Measurements from ENCODE around the gene ZNF282.
"Not testable (repeated sequence)": the region's sequence is repeated elsewhere in the genome, so short reads cannot be mapped to it uniquely, and the experiment has no call there.

The ZNF282 gene

DNA sequence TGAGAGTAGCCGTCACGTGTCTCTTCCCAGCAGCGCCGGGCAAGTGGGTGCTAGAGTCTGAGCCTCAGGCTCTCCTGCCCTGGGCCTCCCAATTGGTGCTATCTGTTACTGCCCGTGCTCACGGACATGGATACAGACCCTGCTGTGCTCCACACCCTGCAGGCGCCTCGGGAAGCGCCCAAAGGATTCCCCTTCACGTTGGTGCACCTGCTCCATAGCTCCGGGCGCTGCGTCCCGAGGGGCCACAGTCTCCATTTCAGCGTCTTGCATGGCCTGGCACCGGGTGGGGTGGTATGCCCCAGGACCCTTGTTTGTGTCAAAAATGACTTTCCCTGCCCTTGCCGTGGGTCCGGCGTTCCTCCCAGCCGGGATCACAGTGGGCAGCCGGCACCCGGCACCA lies 30.3 kb downstream of the ZNF282 start:
- DNase-seq: no peak

DNA sequence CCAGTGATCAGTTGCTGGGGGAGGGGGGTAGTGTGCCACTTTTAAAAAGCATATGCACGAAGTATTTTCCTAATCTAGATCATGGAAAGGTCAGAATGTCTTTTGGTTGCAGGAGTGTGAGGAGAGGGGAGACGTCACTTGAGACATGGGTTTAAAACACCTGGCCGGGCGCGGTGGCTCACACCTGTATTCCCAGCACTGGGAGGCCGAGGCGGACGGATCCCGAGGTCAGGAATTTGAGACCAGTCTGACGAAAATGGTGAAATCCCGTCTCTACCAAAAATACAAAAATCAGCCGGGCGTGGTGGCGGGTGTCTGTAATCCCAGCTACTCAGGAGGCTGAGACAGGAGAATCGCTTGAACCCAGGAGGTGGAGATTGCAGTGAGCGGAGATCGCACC lies 31.0 kb downstream of the ZNF282 start:
- DNase-seq: not testable (repeated sequence)

DNA sequence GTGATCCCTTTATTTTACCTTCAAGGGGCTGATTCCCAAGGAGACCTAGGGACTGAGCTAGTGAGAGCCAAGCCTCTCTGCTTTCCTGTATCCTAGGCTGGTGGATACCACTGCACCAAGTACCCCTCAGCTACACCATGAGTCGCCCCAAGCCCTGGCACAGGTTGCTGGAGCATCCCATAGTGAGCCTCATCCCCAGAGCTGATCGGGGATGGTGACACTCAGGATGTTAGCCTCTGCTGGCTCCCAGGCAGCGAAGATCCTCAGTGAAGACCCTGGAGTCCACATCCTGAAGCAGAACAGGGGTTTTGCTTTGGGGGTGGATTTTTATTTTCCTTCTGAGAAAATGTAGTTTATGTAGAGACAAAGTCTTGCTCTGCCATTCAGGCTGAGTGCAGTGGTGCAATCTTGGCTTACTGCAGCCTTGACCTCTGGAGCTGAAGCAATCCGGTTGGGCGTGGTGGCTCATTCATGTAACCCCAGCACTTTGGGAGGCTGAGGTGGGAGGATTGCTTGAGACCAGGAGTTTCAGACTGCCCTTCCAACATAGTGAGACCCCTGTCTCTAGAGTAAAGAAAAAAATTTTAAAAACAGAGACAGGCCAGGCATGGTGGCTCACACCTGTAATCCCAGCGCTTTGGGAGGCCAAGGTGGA lies 31.6 kb downstream of the ZNF282 start:
- DNase-seq: no peak

DNA sequence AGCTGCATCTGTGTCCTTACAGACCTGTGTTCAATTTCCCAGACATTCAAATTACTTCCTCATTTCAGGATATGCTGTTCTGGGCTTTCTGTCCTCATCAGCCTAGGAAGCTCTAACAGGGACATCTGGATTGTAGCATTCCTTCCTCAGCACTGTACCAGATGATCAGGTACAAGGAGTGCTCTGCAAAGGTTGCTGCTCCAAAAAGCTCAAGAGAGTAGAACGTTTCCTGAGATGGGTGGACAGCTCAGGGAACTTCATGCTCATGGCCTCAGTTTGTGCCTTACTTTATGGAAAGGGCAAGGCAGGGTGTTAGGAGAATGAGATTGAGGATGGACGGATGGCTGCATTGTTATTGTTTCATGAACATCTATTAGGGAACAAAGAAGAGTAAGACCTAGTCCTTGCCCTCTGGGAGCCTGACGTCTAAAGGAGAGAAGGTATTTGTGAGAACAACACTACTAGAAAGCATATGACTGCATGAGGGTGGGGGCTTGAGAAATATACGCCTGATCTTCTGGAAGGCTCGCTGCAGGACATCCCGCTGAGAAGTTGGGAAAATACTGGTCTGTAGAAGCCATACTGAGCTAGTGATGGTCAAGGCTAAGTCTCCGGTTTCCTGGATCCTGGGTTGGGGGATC lies 33.6 kb downstream of the ZNF282 start:
- DNase-seq: no peak

DNA sequence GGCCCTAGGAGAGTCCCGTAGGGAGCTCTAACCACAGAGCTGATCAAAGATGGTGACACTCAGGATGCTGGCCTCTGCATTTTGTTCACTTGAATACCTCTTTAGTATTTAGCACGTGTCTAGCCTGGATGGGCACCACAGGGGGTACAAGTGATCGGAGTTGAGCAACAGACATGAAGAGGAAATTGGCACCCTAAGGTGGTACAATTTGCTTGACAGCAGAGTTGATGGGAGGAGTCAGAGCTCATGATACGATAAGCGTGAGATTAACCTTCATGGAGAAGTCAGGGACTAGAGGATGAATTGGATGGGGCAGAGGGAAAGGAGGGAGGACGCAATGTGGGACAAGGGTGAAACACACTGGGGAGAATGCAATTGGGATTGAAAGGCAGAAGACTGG lies 34.2 kb downstream of the ZNF282 start:
- no peak for DNase-seq

DNA sequence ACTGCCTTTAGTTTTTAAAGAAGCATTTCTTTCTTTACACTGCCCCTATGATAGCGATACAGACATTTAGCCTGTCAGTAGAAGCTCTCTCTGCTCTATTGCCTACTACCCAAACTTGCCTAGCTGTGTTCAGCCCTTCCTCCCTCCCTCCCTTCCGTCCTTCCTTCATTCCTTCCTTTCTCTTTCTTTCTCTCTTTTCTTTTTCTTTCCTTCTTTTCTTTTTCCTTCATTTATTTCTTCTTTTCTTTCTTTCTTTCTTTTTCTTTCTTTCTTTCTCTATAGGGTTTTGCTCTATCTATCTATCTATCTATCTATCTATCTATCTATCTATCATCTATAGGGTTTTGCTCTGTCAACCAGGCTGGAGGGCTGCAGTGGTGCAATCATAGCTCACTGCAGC lies 37.0 kb downstream of the ZNF282 start:
- DNase-seq: no peak

DNA sequence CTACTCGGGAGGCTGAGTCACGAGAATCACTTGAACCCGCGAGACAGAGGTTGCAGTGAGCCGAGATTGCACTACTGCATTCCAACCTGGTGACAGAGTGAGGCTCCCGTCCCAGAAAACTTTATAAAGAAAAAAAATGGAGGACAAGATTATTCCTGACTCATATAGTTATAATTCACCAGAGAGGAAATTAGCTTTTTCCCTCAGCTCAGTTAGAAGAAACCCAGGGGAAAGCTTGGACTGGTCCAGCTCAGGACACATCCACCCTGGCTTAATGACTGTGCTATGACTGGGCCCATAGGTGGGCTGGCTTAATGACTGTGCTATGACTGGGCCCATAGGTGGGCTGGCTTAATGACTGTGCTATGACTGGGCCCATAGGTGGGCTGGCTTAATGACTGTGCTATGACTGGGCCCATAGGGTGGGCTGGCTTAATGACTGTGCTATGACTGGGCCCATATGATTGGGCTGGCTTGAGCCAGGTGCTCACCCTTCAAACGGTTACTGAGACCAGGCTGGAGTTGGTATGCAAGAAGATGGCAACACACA lies 38.4 kb downstream of the ZNF282 start:
- DNase-seq: not testable (repeated sequence)

DNA sequence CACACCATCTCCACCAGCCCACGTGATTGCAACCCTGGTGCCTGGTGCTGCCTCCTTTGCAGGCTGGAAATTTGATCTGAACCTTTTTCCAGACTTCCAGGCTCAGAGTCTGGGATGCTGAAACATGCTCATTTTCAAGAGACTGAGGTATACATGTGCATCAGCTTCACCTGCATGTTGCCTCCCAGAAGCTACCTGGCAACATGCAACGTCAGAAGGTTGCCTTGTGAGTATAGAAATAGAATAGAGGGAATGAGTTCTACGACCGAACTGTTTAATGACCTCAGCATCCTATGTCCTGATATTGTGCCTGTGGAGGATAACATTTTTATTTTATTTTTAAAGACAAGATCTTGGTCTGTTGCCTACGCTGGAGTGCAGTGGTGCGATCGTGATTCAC lies 42.2 kb downstream of the ZNF282 start:
- no peak for DNase-seq

DNA sequence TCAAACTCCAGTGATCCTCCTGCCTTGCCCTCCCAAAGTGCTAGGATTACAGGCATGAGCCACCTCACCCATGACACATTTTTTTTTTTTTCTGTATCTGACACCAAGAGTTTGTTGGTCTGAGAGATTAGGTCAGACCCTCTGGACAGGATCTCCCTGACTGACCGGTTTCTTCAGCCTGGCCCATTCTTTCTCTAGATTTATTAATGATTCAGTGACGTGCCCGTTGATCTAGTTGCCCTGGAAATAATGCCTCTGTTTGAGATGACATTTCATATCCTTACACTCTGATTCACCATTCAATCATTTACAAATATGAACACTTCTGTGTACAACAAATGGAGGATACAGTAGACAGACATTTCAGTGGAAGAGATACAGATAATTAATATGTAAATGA lies 42.7 kb downstream of the ZNF282 start:
- DNase-seq: no peak

DNA sequence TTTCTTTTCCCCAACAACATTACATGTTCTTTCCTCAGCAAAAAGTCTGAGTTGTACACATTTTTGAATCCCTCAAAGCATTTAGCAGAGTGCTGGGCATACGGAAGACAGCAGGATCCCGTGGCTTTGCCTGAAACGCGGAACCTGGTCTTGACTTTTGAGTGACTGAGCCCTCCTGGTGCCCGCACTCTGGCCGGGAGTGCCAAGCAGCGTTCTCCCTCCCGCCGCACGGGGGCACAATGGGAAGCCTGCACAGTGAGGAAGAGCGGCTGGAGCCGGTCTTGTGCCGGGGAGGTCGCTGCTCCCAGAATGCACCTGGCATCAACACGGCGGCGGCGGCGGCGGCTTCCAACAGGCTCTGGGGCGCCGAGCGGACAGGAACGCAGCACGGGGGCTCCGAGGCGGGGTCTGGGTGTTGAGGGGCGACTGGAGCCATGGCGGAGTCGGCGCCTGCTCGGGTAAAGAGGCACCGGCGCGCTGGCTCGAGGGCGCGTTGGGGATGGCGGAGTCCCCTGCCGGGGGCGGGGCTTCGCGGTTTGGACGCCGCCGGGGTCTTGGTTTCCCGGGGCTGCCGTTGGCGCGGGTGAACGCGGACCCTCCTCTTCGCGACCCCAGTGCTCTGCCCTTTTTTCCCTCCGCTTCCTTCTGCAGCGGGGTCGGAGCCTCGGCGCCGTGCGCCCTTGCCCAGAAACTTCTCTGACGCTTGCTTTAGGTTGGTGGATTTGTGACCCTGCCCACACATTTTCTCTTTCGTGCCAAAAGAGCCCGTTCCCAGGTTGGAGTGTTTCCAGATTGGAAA lies 44.2 kb downstream of the ZNF282 start, which contains the start of gene ZNF212:
TSS of gene ZNF212 (plus strand) at position 307 of the 799 bp plus-strand sequence. CDS start at position 435, 128 bp downstream.
- peak; percentile 95 for DNase-seq

DNA sequence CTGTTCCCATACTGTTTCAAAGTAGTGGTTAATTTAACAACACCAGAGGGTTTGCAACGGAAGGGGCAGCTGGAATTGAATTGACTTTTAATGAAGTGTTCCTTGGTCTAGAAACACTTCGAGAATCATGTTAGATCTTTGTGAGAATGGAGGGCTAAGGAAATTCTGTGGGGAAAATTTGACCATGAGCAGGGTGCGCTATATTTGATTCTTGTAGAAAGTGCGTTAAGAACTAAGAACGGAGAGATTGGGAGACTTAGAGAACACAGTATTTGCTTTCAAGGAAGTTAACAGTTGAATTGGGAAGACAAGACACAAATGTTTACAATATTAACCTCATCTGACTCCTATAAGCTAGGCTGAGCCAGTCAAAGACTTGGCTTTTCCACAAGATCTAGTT lies 45.3 kb downstream of the ZNF282 start:
- DNase-seq: no peak

DNA sequence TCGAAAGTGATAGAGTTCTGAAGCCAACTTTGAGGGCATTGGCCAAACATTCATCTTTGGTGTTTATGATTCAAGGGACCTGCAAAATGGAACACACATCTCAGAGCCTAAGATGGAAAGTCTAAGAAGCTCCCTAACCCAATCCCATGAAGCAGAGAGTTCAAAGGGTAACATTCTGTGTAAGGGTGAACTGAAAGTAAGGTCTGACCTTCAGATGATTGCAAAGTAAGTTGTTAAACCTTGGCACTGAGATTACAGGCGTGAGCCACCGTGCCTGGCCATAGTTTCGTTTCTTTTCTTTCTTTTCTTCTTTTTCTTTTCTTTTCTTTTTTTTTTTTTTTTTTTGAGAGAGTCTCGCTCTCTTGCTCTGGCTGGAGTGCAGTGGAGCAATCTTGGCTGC lies 46.4 kb downstream of the ZNF282 start:
- DNase-seq: no peak

DNA sequence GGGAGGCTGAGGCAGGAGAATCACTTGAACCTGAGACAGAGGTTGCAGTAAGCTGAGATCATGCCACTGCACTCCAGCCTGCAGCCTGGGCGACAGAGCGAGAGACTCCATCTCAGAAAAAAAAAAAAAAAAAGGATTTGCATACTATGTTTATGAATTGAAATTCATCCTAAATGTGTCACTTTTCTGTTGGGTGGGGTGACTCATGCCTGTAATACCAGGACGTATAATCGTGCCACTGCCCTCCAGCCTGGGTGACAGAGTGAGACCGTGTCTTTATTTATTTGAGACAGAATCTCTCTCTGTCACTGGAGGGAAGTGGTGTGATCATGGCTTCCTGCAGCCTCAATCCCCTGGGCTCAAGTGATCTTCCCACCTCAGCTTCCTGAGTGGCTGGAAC lies 49.9 kb downstream of the ZNF282 start:
- peak; percentile 80 for DNase-seq

DNA sequence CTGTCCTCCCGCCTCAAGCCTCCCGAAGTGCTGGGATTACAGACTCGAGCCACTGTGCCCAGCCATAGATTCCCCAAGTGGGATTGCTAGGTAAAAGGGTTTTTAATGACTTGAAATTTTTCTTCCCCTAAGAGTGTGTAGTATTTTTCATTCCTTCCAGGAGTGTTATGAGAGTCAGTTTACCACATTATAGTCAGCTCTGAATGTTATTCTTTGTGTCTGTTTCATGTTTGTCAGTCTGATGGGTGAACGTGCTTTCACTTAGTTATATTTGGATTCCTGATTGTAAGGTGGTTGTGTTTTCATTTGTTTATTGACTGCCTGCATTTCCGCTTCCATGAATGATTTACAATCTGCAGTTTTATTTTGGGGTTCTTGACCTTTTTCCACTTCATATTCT lies 50.4 kb downstream of the ZNF282 start:
- DNase-seq: peak; percentile 53

DNA sequence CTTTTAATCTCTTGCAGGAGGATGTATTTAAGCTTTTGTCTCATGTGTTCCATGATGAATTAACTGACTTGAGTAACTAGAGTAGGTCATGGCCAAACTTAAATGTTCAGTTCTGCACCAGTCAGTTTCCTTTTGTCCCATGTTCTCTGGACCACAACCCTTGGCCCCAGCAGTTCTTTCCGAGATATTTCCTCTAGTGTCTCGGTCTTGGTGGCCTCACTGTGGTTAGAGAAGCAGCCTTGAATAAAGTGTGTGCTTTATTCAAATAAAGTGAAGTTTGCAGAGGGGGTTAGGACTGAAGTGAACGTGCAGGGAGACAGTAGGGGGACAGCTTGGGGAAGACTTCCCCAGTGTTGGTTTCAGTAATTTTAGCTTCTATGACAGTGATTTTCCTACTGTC lies 53.4 kb downstream of the ZNF282 start:
- DNase-seq: peak; percentile 29

DNA sequence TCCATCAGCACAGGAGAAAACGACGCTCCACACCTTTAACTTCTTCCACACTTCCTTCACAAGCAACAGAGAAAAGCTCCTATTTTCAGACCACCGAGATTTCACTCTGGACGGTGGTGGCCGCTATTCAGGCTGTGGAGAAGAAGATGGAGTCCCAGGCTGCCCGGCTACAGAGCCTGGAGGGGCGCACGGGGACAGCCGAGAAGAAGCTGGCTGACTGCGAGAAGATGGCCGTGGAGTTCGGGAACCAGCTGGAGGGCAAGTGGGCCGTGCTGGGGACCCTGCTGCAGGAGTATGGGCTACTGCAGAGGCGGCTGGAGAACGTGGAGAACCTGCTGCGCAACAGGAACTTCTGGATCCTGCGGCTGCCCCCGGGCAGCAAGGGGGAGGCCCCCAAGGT lies 54.8 kb downstream of the ZNF282 start:
- DNase-seq: not testable (repeated sequence)

DNA sequence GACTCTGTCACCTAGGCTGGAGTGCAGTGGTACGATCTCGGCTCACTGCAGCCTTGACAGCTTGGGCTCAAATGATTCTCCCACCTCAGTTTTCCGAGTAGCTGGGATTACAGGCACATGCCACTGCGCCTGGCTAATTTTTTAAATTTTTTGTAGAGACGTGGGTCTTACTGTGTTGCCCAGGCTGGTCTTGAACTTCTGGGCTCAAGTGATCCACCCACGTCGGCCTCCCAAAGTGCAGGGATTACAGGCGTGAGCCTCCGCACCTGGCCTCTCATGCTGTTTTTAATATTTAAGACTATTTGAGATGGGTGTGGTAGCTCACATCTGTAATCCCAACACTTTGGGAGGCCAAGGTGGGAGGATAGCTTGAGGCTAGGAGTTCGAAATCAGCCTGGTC lies 56.2 kb downstream of the ZNF282 start:
- not testable (repeated sequence) for DNase-seq

DNA sequence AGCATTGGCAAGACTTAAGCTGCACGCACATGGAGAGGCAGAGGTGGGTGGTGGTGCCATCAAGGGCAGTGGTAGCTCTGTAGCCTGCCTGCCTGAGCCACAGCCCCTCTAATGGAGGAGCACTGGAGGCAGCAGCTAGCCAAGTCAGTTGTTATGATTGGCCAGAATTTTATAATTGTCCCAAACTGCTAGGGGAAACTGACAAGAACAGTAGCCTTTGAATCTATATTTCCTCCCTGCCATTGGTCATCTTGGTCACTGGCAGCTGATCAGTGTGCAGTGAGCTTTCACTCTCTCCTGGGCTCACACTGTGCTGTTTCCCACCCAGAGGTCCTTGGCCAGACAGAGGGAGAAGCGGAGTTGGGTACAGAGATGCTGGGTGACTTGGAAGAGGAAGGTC lies 57.0 kb downstream of the ZNF282 start:
- no peak for DNase-seq

DNA sequence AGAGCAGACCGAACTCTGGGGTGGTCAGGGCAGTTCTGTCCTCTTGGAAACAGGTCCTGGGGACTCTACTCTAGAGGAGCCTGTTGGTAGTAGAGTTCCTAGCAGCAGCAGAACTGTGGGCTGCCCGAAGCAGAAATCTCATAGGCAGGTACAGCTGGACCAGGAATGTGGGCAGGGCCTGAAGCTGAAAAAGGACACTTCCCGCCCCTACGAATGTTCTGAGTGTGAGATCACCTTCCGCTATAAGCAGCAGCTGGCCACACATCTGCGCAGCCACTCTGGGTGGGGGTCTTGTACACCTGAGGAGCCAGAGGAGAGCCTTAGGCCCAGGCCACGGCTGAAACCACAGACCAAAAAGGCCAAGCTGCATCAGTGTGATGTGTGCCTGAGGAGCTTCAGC lies 58.3 kb downstream of the ZNF282 start:
- DNase-seq: no peak

DNA sequence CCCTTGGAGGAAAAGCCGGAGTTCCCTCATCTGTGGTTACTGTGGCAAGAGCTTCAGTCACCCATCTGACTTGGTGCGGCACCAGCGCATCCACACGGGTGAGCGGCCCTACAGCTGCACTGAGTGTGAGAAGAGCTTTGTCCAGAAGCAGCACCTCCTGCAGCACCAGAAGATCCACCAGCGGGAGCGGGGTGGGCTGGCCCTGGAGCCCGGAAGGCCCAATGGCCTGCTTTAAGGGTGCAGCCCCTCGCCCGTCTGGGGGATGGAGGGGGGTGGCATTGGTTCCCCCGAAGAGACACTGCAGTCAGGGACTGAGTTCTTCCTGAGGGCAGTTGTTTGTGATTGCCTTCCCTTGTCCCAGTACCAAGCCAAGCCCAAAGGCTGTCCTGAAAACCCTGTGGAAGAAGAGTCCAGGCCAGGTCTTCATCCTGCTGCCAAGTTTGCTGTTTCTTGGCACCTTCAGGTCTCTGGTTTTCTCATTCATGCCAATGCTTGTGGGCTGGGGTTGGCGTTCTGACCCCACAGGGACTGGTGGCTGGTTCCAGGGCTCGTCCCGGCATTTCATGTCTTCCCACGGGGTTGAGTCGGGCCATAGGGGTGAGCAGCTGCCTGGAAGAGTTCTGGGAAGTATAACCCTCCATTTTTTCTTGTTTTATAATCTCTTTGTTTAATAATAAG lies 59.0 kb downstream of the ZNF282 start:
- DNase-seq: no peak

DNA sequence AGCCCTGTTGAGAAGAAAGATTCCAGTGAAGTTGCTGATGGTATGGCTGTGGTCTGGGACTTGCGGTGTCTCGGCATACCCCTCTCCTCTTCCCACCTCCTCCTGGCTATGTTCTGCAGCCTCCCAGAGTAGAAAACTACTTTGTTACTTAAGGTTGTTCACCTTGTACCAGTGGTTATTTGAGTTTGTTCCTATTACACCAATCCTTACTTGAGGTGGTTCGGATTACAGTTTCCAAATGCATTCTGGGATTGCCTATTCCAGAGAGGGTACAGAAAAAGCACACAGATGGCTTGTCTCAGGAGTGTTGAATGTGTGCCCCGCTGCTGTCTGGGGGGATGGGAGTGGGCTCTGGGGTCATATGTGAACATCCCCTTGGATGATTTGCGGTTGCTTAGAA lies 59.8 kb downstream of the ZNF282 start:
- DNase-seq: no peak

DNA sequence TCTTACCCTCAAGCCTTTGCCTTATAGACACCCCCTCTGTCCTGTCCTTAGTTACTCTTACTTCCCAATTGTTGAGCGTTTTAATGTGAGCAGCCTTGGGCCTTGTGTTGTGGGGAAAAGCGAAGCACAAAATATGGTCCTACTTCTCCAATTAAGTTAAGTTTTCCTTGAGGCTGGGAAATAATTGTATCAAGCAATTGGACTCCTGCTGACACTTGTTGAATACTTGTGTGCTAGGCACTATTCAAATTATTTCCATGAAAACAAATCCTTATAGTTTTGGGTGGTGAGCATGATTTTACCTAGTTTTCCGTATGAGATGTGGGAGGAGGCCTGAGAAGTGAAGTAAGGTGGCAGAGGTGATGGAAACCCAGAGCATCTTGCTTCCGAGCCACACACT lies 61.2 kb downstream of the ZNF282 start:
- DNase-seq: no peak

DNA sequence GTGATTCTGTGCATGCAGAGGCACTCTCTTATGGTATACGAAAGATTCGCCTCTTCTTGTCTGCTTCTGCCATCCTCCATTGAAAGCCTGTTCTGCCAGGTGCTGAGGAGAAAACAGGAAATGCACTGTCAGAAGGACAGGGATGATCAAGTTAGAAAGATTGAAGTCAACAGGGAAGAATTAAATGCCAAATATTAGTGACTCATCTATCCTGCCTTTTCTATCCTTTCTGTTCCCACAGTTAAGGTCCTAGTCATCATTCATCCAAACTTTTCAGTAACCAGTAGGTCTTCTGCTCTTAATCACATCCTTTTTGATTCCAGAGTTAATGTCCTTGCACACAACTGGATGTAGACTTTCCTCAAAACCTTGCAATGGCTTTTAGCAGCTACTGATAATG lies 61.8 kb downstream of the ZNF282 start:
- no peak for DNase-seq

All from activated CD4-positive, alpha-beta T cell treated with anti-CD3 and anti-CD28 coated beads, Interleukin-10, Interleukin-2, amounts not matched to agents 100 ng/mL and 50 ng/mL, durations not matched to agents 16 hours and 8 hours (primary cell).